GM10847 (cell line): ENCODE data around the gene HHIPL1.

ENCODE experiments used
- POLR2A ChIP-seq: IDR thresholded peaks from 2 replicates; pipeline ENCODE4 v1.6.1; 2011; ENCODE audit not compliant: insufficient read length; ENCODE audit errors: extremely low read depth

Gene HHIPL1

GRCh38 chr14:99674064-99674650 lies 29.2 kb downstream of the HHIPL1 start:
- no peak for TF ChIP-seq POLR2A

- no peak for TF ChIP-seq POLR2A
These were observed 29.9 kb downstream of the HHIPL1 start for GRCh38 chr14:99674776-99675381.

GRCh38 chr14:99675382-99675835 lies 30.5 kb downstream of the HHIPL1 start:
- TF ChIP-seq POLR2A: no peak

DNA sequence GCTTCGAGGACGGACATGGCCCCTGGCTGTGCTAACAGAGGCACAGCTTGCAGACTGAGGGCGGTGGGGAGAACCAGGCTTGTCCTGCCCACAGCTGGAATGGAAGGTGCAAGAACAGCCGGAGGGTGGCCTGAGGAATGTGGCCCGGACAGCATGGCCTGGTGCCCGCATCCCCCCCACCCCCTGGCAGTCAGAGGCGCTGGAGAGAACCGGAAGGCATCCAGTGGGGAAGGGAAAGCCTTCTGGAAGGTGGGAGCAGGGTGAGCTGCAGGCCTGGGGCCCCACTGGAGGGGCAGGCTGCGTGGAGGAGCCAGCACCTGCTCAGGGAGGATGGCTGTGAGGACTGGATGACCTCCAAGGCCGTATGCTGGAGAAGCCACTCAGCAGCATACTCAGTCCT lies 31.0 kb downstream of the HHIPL1 start:
- TF ChIP-seq POLR2A: no peak

DNA sequence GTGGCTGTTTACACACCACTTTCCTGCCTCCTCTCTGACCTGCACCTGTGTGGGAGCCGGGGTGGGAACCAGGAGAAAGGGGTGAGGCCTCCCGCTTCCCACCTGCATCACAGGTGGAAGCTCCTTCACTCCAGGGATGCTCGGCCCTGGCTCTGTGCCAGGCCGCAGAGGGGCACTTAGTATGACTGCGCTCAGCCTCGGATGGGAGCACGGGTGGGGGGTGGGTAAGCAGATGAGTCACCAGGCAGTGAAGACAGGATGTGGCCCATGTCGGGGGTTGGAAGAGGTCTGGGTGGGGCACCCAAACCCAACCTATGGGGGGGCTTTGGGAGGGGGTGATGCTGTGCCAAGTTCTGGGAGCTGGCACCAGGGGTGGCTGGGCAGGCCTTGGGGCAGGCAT lies 31.7 kb downstream of the HHIPL1 start:
- no peak for TF ChIP-seq POLR2A

GRCh38 chr14:99677231-99678140 lies 32.6 kb downstream of the HHIPL1 start:
- TF ChIP-seq POLR2A: no peak

- no peak for TF ChIP-seq POLR2A
These were observed 33.3 kb downstream of the HHIPL1 start for GRCh38 chr14:99678198-99678597.

- no peak for TF ChIP-seq POLR2A
These were observed 34.2 kb downstream of the HHIPL1 start for GRCh38 chr14:99679111-99679510.

DNA sequence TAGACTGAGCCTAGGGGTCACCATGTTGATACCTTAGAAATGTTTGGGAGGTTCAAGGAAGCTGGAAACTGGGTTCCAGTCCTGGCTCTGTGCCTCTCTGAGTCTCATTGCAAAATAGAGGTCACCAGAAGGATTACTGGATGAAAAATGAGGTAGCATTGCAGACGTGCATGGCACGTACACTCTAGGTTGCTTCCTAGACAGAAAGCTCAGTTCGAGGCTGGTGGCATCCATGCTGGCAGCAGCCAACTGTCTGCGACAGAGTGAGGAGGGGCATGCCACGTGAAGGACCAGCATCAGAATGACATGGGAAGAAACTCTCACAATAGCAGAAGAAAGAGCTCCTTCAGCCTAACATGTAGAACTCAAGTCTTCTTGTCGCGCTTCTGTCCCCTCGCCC lies 34.6 kb downstream of the HHIPL1 start:
- TF ChIP-seq POLR2A: no peak

- no peak for TF ChIP-seq POLR2A
These were observed 35.1 kb downstream of the HHIPL1 start for GRCh38 chr14:99679996-99680395.

DNA sequence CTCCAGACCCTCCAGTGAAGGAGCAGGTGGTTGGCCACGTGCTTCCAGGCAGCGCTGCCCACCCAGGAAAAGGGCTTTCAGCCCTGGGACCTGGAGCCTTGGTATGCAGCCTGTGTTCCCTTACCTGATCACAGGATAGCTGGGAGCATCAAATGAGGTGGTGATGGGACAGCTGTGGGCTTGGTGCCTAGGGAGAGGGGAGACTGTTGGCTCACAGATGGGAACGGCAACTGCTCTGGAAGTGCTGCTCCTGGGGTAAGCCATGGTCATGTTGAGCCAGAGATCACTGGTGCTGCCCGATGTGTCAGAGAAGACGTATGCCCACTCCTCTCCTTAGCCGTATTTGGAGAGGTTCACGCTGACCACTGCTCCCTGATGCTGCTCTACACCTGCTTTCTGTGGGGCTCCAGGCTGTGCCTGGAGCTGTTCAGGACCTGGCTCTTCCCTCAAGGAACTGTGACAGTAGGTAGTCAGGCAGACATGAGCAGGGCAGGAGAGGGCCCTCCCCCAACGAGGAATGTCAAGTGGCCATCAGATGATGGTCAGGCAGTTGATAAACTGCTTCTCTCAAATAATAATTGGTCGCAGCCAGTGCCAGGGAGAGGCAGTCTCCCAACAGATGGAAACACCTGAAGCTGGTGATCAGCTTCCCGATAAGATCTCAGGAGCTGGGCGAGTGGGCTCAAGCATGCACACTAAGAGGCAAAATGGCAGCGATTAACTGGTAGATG lies 36.3 kb downstream of the HHIPL1 start:
- TF ChIP-seq POLR2A: no peak

- TF ChIP-seq POLR2A: no peak
These were observed 36.9 kb downstream of the HHIPL1 start for GRCh38 chr14:99681832-99682148.

- TF ChIP-seq POLR2A: no peak
These were observed 38.1 kb downstream of the HHIPL1 start for GRCh38 chr14:99682809-99683618.

DNA sequence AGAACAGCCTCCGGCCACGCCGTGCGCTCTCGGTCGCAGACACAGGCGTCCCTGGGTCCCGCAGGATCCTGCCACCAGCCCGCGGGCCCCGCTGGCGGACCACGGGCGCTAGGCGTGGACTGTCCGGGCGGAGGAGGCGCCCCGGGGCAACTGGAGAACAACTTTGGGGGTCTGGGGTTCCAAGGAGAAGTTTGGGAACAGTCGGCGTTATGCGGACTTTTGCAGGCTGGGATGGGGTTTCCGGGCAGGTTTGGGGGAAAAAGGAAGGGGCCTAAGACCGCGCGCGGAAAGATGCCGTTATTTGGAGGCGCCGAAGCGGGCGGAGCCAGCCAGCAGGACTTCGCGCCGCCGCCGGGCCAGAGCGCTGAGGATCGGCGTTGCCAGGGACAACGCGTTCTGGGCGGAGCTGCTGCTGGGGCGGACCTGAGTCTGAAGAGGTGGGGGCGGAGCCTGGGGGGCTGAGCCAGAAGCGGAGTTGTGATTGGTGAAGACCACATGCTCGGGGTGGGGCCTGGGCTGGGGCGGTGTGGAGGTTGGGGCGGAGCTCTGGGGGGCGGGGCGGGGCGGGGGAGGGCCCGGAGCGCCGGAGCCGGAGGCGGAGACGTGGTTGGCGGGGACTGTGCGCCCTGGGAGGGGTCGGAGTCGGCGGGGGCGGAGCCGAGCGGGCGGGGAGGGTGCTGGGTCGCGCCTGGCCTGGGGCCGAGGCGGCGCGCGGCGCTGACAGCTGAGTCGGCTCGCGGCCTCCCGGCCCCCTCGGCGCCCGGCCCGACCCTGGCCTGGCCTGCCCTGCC lies 38.9 kb downstream of the HHIPL1 start, which contains the start of gene CYP46A1:
CYP46A1 (plus strand) TSS at position 680 of the 791 bp plus-strand sequence. CDS start 120 bp downstream, outside the sequence.
- peak; percentile 35 for TF ChIP-seq POLR2A

DNA sequence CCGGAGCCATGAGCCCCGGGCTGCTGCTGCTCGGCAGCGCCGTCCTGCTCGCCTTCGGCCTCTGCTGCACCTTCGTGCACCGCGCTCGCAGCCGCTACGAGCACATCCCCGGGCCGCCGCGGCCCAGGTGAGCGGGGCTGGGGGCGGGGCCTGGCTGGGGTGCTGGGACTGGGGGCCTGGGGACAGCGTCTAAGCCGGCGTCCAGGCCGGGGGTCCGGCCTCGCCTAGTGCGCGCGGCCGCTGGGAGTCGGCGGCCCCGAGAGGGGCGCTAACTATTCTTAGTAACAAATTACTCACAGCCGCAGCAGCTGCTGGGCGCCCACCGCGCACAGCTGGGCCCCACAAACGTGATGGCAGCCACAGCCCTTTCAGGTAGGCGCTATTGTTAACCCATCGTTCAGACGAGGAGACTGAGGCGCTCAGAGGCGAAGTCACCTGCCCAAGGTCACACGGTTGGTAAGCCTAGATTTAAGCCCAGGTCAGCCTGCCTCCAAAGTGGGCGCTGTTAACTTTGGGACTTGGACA lies 39.5 kb downstream of the HHIPL1 start:
- TF ChIP-seq POLR2A: no peak
